Liver (tissue), 3 donors: Measurements from ENCODE around the gene PPM1L.

Source experiments
- ATF3 ChIP-seq: IDR thresholded peaks from 2 replicates; pipeline ENCODE4 v1.6.1; 2016; ENCODE audit warnings: antibody characterized with exemption
- CTCF ChIP-seq: fragments of 150-350 bp; IDR thresholded peaks from 2 replicates; pipeline ENCODE4 v1.5.1; 2017; ENCODE audit warnings: improper control_type of control experiment, low read depth, low read length; ENCODE audit not compliant: missing input control
- EGR1 ChIP-seq, 2 donors: IDR thresholded peaks; 2 replicates each; pipeline ENCODE4 v1.6.1; 2016 to 2018; ENCODE audit warnings: antibody characterized with exemption in 2 of 2, low read depth in 2 of 2
- FOXA1 ChIP-seq: IDR thresholded peaks from 2 replicates; pipeline ENCODE4 v1.6.1; 2016; ENCODE audit warnings: antibody characterized with exemption
- HNF4G ChIP-seq: IDR thresholded peaks from 2 replicates; pipeline ENCODE4 v1.6.1; 2016; ENCODE audit warnings: antibody characterized with exemption
- JUND ChIP-seq, 2 donors: IDR thresholded peaks; 2 replicates each; pipeline ENCODE4 v1.6.1; 2016; ENCODE audit warnings: antibody characterized with exemption in 2 of 2
- MAX ChIP-seq: IDR thresholded peaks from 2 replicates; pipeline ENCODE4 v1.6.1; 2016; ENCODE audit warnings: antibody characterized with exemption
- RAD21 ChIP-seq, 2 donors: IDR thresholded peaks; 2 replicates each; pipeline ENCODE4 v1.6.1; 2016; ENCODE audit warnings: antibody characterized with exemption in 2 of 2, mild to moderate bottlenecking in 2 of 2
- REST ChIP-seq: IDR thresholded peaks from 2 replicates; pipeline ENCODE4 v1.6.1; 2016; ENCODE audit warnings: antibody characterized with exemption, mild to moderate bottlenecking
- SP1 ChIP-seq: IDR thresholded peaks from 2 replicates; pipeline ENCODE4 v1.6.1; 2018; ENCODE audit warnings: antibody characterized with exemption, mild to moderate bottlenecking
- TAF1 ChIP-seq: conservative IDR thresholded peaks from 2 replicates; pipeline ENCODE4 v1.6.1; 2016; ENCODE audit warnings: antibody characterized with exemption, mild to moderate bottlenecking
- YY1 ChIP-seq: IDR thresholded peaks from 2 replicates; pipeline ENCODE4 v1.6.1; 2016; ENCODE audit warnings: antibody characterized with exemption, mild to moderate bottlenecking
- ZBTB33 ChIP-seq: IDR thresholded peaks from 2 replicates; pipeline ENCODE4 v1.6.1; 2016; ENCODE audit warnings: antibody characterized with exemption
- donor health status: healthy.
- donor health status: healthy.

GRCh38 chr3:160793722-160794252 is 37.8 kb downstream of the PPM1L start:
- no peak for TF ChIP-seq CTCF
- no peak for TF ChIP-seq RAD21 (IDR thresholded peaks at IDR 0.05)
- TF ChIP-seq TAF1, result no peak
- TF ChIP-seq JUND (IDR thresholded peaks at IDR 0.05), result no peak
- no peak for TF ChIP-seq FOXA1
- no peak for TF ChIP-seq REST
- no peak for TF ChIP-seq YY1
- TF ChIP-seq SP1, result no peak
- TF ChIP-seq HNF4G, result no peak
- no peak for TF ChIP-seq MAX
- TF ChIP-seq ATF3, result no peak
- TF ChIP-seq ZBTB33, result no peak
- TF ChIP-seq EGR1 (IDR thresholded peaks at IDR 0.05; ENCODE audit: low read depth in 2 of 2), result no peak
